ENCODE results near the gene PPM1L. TPM values are rescaled to one million over a fixed set of nuclear protein-coding genes. Genes with fewer than 3 reads are reported as not detected.

Gene PPM1L
- total RNA-seq, 2 donors from 2014 or later, result 23.8 to 47.4 TPM

DNA sequence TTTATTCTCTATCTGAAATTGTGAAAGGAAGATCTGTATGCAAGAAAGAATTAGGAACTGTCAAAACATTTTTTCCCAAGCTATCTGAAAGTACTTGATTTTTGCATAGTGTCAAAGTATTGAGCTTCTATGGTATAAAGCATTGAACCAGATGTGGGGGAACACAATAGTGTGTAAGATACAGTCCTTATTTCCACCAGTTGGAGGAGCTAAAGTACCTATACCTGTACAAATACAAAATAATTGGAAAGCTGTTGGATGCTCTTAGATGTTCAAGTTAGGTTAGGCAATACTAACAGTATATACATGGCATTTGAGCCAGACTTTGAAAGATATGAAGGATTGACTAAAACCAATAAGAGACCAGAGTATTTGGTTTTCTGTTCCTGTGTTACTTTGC lies 200.8 kb downstream of the PPM1L start:
- H3K27ac ChIP-seq, result no peak overlapping the region
- no peaks in the 10 kb centered on the region for H3K9me3 ChIP-seq
- H3K4me1 ChIP-seq, result peaks cover 0 to 9% of the 10 kb centered on the region in 2 donors
- H3K27me3 ChIP-seq, result no peaks in the 10 kb centered on the region
- H3K36me3 ChIP-seq, result no peaks in the 10 kb centered on the region
- no peak overlapping the region for H3K4me3 ChIP-seq
- TF ChIP-seq, protein P1, sequence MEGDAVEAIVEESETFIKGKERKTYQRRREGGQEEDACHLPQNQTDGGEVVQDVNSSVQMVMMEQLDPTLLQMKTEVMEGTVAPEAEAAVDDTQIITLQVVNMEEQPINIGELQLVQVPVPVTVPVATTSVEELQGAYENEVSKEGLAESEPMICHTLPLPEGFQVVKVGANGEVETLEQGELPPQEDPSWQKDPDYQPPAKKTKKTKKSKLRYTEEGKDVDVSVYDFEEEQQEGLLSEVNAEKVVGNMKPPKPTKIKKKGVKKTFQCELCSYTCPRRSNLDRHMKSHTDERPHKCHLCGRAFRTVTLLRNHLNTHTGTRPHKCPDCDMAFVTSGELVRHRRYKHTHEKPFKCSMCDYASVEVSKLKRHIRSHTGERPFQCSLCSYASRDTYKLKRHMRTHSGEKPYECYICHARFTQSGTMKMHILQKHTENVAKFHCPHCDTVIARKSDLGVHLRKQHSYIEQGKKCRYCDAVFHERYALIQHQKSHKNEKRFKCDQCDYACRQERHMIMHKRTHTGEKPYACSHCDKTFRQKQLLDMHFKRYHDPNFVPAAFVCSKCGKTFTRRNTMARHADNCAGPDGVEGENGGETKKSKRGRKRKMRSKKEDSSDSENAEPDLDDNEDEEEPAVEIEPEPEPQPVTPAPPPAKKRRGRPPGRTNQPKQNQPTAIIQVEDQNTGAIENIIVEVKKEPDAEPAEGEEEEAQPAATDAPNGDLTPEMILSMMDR (IDR thresholded peaks at IDR 0.05), result peak in 1 of 2 donors; percentile 42
- no peak for DNase-seq (ENCODE audit: low spot score)

DNA sequence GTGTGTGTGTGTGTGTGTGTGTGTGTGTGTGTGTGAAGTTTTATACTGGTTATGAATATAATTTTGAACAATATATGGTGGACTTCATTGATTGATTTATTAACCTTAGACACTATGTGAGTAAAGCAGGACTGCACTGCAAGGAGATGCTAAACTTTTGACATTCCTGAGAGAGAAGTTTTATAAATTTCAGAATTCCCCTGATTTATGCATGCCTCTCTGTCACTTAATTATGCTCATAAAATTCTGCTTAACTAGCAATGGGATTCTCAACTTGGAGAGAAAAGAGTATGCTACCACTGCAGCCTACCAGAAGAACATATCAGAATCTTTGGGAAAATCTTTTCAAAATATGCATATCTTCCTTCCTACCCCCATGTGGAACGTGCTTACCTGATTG lies 204.5 kb downstream of the PPM1L start:
- no peak overlapping the region for H3K4me3 ChIP-seq
- H3K4me1 ChIP-seq, result no peaks in the 10 kb centered on the region
- DNase-seq (ENCODE audit: low spot score), result no peak
- TF ChIP-seq, protein P1 (IDR thresholded peaks at IDR 0.05), result no peak
- no peak overlapping the region for H3K27ac ChIP-seq
- H3K36me3 ChIP-seq, result no peaks in the 10 kb centered on the region
- H3K27me3 ChIP-seq, result no peaks in the 10 kb centered on the region
- H3K9me3 ChIP-seq, result no peaks in the 10 kb centered on the region

DNA sequence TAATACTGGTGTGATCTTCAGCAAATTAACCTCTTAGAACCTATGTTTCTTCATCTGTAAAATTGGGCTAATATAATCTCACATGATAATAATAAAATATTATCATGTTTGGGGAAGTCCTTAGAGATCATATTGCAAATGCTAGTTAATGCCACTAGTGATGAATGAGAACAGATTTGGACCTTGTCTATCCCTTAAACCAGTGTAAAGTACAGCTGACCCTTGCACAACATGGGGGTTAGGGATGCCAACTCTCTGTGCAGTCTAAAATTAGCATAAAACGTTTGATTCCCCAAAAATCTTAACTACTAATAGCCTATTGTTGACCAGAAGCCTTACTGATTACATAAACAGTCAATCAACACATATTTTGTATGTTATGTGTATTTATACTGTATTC lies 207.9 kb downstream of the PPM1L start:
- Histone ChIP-seq H3K9me3 (no peaks in the 10 kb centered on the region), H3K27me3 (no peaks in the 10 kb centered on the region), H3K4me3 (no peak overlapping the region), H3K36me3 (no peaks in the 10 kb centered on the region), H3K27ac (no peak overlapping the region), H3K4me1 (no peaks in the 10 kb centered on the region)
- no peak for DNase-seq (ENCODE audit: low spot score)
- TF ChIP-seq, protein P1 (IDR thresholded peaks at IDR 0.05), result no peak

DNA sequence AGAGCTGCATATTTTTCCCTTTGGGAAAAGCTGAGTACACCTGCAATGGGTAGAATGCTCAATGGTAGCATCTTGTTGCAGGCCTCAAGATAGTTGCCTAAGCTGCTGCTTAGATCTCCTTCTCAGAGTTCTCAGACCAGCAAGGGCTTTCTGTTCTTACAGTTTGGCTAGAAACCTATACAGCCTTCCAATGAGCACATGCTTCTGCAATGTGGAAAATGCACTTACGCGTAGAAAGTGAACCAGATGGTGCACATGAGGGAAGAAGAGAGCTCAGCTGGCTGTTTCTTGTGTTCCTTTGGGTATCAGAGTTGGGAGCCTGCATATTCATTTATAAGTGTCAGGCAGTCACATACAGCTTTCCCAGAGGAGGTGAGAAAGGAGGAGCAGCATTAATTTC lies 212.7 kb downstream of the PPM1L start:
- H3K27ac ChIP-seq, result no peak overlapping the region
- H3K4me1 ChIP-seq, result no peaks in the 10 kb centered on the region
- no peak for DNase-seq (ENCODE audit: low spot score)
- no peaks in the 10 kb centered on the region for H3K9me3 ChIP-seq
- TF ChIP-seq, protein P1 (IDR thresholded peaks at IDR 0.05), result no peak
- H3K36me3 ChIP-seq, result no peaks in the 10 kb centered on the region
- no peak overlapping the region for H3K4me3 ChIP-seq
- no peaks in the 10 kb centered on the region for H3K27me3 ChIP-seq

DNA sequence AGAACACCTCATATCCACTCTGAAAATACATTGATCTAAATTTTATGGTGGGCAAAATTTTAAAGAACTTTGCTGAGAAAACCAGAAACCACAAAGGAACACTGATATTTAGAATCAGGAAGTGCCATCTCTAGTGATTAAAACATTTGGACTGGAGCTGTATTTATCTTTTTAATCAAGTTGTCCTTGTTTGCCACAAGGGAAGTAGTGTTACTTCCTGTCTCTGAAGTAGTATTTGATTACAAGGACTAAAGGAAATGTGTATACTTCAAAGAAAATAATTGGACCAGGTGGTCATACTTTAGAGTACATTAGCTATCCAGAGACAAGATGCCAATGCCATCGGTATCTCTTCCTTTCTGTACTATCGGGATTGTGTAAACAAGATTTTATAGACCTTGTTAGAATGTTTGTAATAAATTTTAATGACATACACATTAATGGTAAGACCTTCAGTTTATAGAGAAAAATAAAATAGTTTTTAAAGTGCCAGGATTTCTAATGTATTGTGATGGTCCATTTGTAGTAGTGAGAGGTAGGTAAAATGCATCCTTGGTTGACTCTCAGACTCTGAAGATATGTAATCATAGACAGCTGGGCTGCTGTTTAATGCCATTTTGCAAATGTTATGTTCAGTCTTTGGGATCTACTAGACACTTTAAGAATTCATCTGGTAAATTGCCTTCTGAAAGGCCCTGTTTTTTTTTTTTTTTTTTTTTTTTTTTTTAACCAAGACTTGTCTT lies 217.2 kb downstream of the PPM1L start:
- DNase-seq (ENCODE audit: low spot score), result no peak
- Histone ChIP-seq H3K4me3 (no peak overlapping the region), H3K36me3 (no peaks in the 10 kb centered on the region), H3K27ac (no peak overlapping the region), H3K9me3 (no peaks in the 10 kb centered on the region), H3K27me3 (no peaks in the 10 kb centered on the region), H3K4me1 (no peaks in the 10 kb centered on the region)
- TF ChIP-seq, protein P1 (IDR thresholded peaks at IDR 0.05), result no peak

DNA sequence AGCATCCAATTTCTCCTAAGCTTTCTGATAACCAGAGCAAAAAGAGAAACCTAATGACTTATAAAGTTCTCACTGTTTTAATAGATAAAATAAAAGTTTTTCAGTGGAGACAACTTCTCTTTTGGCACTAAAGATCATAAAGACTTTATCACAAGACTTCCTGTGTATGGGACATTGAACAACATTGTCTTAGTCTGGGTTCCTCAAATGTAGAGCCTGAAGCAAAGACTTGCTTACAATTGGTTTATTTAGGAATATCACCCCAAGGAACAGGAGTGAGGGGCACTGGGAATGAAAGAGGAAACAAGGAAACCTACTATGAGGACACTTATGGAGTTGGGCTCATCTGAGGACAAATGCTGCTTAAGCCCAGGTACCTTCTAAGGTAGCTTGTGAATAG lies 221.7 kb downstream of the PPM1L start:
- no peak overlapping the region for H3K27ac ChIP-seq
- TF ChIP-seq, protein P1 (IDR thresholded peaks at IDR 0.05), result no peak
- H3K9me3 ChIP-seq, result no peaks in the 10 kb centered on the region
- H3K4me3 ChIP-seq, result no peak overlapping the region
- no peaks in the 10 kb centered on the region for H3K4me1 ChIP-seq
- no peaks in the 10 kb centered on the region for H3K36me3 ChIP-seq
- no peak for DNase-seq (ENCODE audit: low spot score)
- H3K27me3 ChIP-seq, result no peaks in the 10 kb centered on the region

All from right atrium auricular region (tissue), 2 donors.